ENCODE results near the gene CCDC12. TPM values are rescaled to one million over a fixed set of nuclear protein-coding genes. Genes with fewer than 3 reads are reported as not detected.

CCDC12 gene
- total RNA-seq, 2 donors from 2014 or later: 46.7 to 47.8 TPM

DNA sequence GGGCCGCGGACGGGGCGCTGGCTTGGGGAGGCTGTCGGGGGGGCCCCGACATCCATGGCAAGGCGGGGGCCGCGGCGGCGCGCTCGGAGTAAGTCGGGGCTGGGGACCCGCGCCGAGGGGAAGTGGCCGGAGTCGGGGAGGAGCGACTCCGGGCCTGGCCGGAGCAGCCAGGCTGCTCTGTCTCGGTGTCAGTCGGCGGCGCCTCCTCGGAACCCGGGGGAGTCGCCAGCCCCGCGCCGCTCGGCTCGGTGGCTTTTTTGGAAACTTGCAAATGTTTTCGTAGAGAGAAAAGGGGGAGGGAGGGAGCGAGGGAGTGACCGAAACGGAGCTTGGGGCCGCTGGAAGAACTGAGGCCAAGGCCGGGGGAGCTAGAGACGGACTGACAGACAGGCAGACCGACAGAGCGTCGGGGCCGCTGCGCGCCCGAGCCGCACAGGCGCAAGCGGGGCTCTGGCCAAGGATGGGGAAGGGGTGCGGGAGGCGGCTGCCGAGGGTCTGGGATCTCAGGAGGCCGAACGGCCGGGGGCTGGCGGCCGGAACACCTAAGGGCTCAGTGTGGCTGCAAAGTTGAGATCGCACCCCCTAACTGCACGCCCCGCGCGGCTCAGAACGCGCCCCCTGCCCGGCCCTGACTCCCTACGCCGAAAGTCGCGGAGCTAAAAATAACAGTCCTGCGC lies 94.0 kb downstream of the CCDC12 start:
- DNase-seq: peak; percentile 84
- Histone ChIP-seq H3K4me1 (ENCODE audit: control insufficient read depth, insufficient read depth, low read length) (peaks cover 8% of the 10 kb centered on the region), H3K27me3 (ENCODE audit: control insufficient read depth, insufficient read depth, low read length, poor library complexity, severe bottlenecking) (peaks cover 59% of the 10 kb centered on the region), H3K36me3 (ENCODE audit: control insufficient read depth, insufficient read depth, low read length) (no peaks in the 10 kb centered on the region), H3K9me3 (ENCODE audit: control insufficient read depth, low read length) (no peaks in the 10 kb centered on the region), H3K9ac (ENCODE audit: extremely low read depth, low read length, poor library complexity, severe bottlenecking) (no peak overlapping the region), H3K27ac (ENCODE audit: low read depth, low read length) (no peak overlapping the region), H3K4me3 (ENCODE audit: low read length) (peak overlapping the region; percentile 77)
- Mint-ChIP-seq H3K4me1 (peaks cover 14% of the 10 kb centered on the region), H3K4me3 (peak overlapping the region; percentile 68), H3K36me3 (ENCODE audit: low read depth) (no peaks in the 10 kb centered on the region), H3K27ac (no peak overlapping the region), H3K27me3 (ENCODE audit: insufficient read depth) (peaks cover 81% of the 10 kb centered on the region), H3K9me3 (no peaks in the 10 kb centered on the region)
- TF ChIP-seq, protein P1, sequence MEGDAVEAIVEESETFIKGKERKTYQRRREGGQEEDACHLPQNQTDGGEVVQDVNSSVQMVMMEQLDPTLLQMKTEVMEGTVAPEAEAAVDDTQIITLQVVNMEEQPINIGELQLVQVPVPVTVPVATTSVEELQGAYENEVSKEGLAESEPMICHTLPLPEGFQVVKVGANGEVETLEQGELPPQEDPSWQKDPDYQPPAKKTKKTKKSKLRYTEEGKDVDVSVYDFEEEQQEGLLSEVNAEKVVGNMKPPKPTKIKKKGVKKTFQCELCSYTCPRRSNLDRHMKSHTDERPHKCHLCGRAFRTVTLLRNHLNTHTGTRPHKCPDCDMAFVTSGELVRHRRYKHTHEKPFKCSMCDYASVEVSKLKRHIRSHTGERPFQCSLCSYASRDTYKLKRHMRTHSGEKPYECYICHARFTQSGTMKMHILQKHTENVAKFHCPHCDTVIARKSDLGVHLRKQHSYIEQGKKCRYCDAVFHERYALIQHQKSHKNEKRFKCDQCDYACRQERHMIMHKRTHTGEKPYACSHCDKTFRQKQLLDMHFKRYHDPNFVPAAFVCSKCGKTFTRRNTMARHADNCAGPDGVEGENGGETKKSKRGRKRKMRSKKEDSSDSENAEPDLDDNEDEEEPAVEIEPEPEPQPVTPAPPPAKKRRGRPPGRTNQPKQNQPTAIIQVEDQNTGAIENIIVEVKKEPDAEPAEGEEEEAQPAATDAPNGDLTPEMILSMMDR (conservative IDR thresholded peaks at IDR 0.05): no peak
- WGBS, 2 experiments (ENCODE audit: insufficient coverage in 1 of 2, insufficient read length in 1 of 2): 0 to 1% methylated on average over 31 to 71 of the region's 72 CpGs

DNA sequence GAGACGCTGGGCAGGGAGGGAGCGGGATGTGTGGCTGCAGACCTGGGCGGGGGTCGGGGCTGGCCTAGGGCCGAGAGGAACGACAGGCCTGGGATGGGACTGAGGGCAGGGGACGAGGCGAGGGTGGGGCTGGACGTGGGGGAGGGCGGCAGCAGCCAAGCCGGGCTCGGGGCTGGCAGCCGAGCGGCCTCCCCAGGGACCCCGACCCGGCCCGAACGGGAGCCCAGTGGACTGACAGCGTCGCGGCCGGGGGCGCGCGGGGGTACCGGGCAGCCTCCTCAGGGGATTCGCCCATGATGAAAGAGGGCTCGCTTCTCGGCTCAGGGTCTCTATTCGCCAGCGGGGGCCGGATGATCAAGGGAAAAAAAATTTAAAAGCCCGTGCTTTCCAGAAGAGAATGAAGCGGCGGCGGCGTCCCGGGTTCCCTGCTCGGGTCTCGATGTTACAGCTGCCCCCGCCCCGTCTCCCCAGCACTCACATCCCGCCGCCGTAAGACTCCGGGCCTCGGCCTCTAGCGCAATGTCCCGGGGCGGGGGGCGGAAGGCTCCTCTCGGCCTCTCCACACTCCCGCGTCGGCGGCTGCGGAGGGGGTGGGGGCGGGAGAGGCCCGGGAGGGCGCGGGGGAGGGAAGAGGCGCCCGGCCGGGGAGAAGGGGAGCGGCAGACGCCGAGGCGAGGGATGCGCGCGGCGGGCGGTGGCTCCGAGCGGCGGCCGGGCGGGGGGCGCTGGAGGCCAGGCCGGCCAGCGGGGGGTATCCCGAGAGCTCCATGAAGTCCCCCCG lies 94.8 kb downstream of the CCDC12 start:
- no peak overlapping the region for H3K27ac ChIP-seq (ENCODE audit: low read depth, low read length)
- no peak overlapping the region for H3K9ac ChIP-seq (ENCODE audit: extremely low read depth, low read length, poor library complexity, severe bottlenecking)
- no peaks in the 10 kb centered on the region for H3K36me3 Mint-ChIP-seq (ENCODE audit: low read depth)
- H3K4me3 Mint-ChIP-seq: peak overlapping the region; percentile 68
- 0% methylated on average over 4 to 83 of the region's 83 CpGs for WGBS, 2 experiments (ENCODE audit: insufficient coverage in 1 of 2, insufficient read length in 1 of 2)
- H3K36me3 ChIP-seq (ENCODE audit: control insufficient read depth, insufficient read depth, low read length): no peaks in the 10 kb centered on the region
- peaks cover 14% of the 10 kb centered on the region for H3K4me1 Mint-ChIP-seq
- no peaks in the 10 kb centered on the region for H3K9me3 ChIP-seq (ENCODE audit: control insufficient read depth, low read length)
- peak overlapping the region; percentile 77 for H3K4me3 ChIP-seq (ENCODE audit: low read length)
- H3K27me3 ChIP-seq (ENCODE audit: control insufficient read depth, insufficient read depth, low read length, poor library complexity, severe bottlenecking): peaks cover 59% of the 10 kb centered on the region
- H3K9me3 Mint-ChIP-seq: no peaks in the 10 kb centered on the region
- peaks cover 80% of the 10 kb centered on the region for H3K27me3 Mint-ChIP-seq (ENCODE audit: insufficient read depth)
- H3K27ac Mint-ChIP-seq: no peak overlapping the region
- TF ChIP-seq, protein P1 (conservative IDR thresholded peaks at IDR 0.05): no peak
- peak; percentile 86 for DNase-seq
- peaks cover 8% of the 10 kb centered on the region for H3K4me1 ChIP-seq (ENCODE audit: control insufficient read depth, insufficient read depth, low read length)

DNA sequence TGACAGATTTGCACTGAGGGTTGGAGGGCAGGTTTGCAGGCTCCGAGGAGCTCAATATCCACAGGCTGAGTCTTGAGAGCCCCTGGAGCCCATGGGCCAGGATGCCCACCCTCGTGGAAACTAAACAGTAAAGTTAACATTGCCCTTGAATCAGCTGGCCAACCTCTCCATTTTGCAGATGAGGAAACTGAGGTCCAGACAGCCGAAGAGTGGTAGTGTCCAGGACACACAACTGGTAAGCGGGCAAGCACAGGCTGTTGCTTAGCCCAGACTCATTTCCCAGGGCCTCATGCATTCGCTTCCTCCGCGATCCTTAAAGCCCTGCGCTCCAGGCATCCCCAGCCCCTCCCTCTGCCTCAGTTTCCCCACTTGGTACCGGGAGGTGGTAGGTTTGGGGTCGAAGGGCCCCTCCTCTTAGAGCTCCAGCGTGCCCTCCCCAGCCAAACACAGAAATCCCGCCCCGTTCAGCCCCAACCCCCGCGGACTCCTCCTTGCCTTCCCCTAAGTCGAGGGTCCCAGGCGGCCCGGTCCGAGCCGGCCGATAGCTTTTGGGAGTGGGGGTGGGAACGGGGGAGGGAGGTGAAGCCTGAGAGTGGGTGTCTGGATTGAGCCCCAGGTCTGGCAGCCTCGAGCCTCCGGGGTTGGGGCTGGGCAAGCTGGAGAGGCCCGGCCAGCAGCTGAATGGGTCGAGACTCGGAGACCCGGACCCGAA lies 95.5 kb downstream of the CCDC12 start:
- Mint-ChIP-seq H3K4me1 (peaks cover 14% of the 10 kb centered on the region), H3K4me3 (peak overlapping the region; percentile 68), H3K27ac (no peak overlapping the region), H3K9me3 (no peaks in the 10 kb centered on the region), H3K27me3 (ENCODE audit: insufficient read depth) (peaks cover 75% of the 10 kb centered on the region), H3K36me3 (ENCODE audit: low read depth) (no peaks in the 10 kb centered on the region)
- WGBS, 2 experiments (ENCODE audit: insufficient coverage in 1 of 2, insufficient read length in 1 of 2): 21 to 27% methylated on average over 12 to 29 of the region's 29 CpGs
- Histone ChIP-seq H3K27me3 (ENCODE audit: control insufficient read depth, insufficient read depth, low read length, poor library complexity, severe bottlenecking) (peaks cover 57% of the 10 kb centered on the region), H3K9ac (ENCODE audit: extremely low read depth, low read length, poor library complexity, severe bottlenecking) (no peak overlapping the region), H3K4me3 (ENCODE audit: low read length) (peak overlapping the region; percentile 53), H3K4me1 (ENCODE audit: control insufficient read depth, insufficient read depth, low read length) (peaks cover 8% of the 10 kb centered on the region), H3K9me3 (ENCODE audit: control insufficient read depth, low read length) (no peaks in the 10 kb centered on the region), H3K27ac (ENCODE audit: low read depth, low read length) (no peak overlapping the region), H3K36me3 (ENCODE audit: control insufficient read depth, insufficient read depth, low read length) (no peaks in the 10 kb centered on the region)
- TF ChIP-seq, protein P1 (conservative IDR thresholded peaks at IDR 0.05): no peak
- DNase-seq: no peak
